K562 treated with DMSO at 1 percent for 24 hours (cell line): ENCODE measurements around the gene PTCD3. TPM values are rescaled to one million over a fixed set of nuclear protein-coding genes. Genes with fewer than 3 reads are reported as not detected.

ENCODE experiments used
- total RNA-seq: library from RNA; unstranded; fragments of 300-600 nt; gene quantifications from 2 replicates; pipeline ENCODE4 v1.2.3, GENCODE V29; 2022; ENCODE audit warnings: low read depth; ENCODE audit not compliant: insufficient read depth

PTCD3 gene
- 64.1 and 115 TPM in 2 replicates for total RNA-seq

GRCh38 chr2:86105969-86106945 lies at the start of gene PTCD3:
TSS of gene PTCD3 (plus strand) at chr2:86106235. CDS start at chr2:86106248, 13 bp downstream.

GRCh38 chr2:86105252-86105968 lies 625 bp upstream of the PTCD3 start, which contains the start of gene POLR1A:
TSS of gene POLR1A (minus strand) at chr2:86105886. CDS start at chr2:86105776, 110 bp downstream.

Other genes starting within 250 kb of the PTCD3 start
- gene ST3GAL5, start 217.2 kb upstream of the PTCD3 start, total RNA-seq, result 7.0 and 8.4 TPM in 2 replicates
- 6.7 and 7.6 TPM in 2 replicates for gene POLR1A, start 349 bp upstream of the PTCD3 start, total RNA-seq
- 82.1 and 86.4 TPM in 2 replicates for gene IMMT, start 89.2 kb downstream of the PTCD3 start, total RNA-seq
- 49.0 and 63.3 TPM in 2 replicates for gene MRPL35, start 93.2 kb downstream of the PTCD3 start, total RNA-seq
- 0.22 TPM in 1 of 2 replicates, not detected in the other for gene REEP1, start 231.4 kb downstream of the PTCD3 start, total RNA-seq